HUES48 (cell line): ENCODE data around the gene NSRP1.
"Not testable (repeated sequence)": the region's sequence is repeated elsewhere in the genome, so short reads cannot be mapped to it uniquely, and the experiment has no call there.

ENCODE experiments used
- H3K27ac ChIP-seq: one replicate; pipeline ENCODE4 v1.7.0; 2013; ENCODE audit warnings: low read depth, low read length, inconsistent platforms
- H3K27me3 ChIP-seq: 2 replicates; pipeline ENCODE4 v1.6.1; 2013; ENCODE audit warnings: mild to moderate bottlenecking, low read length; ENCODE audit not compliant: control insufficient read depth, insufficient read depth
- H3K36me3 ChIP-seq: 2 replicates; pipeline ENCODE4 v1.6.1; 2013; ENCODE audit warnings: low read length; ENCODE audit not compliant: control insufficient read depth, insufficient read depth
- H3K4me1 ChIP-seq: 2 replicates; pipeline ENCODE4 v1.6.1; 2013; ENCODE audit warnings: mild to moderate bottlenecking, low read length; ENCODE audit not compliant: control insufficient read depth, insufficient read depth
- H3K4me3 ChIP-seq: 2 replicates; pipeline ENCODE4 v1.5.1; 2013; ENCODE audit warnings: mild to moderate bottlenecking, low read depth, low read length
- H3K9ac ChIP-seq: 2 replicates; pipeline ENCODE4 v1.6.1; 2013; ENCODE audit warnings: mild to moderate bottlenecking, low read depth, low read length, moderate library complexity
- H3K9me3 ChIP-seq: 2 replicates; pipeline ENCODE4 v1.6.1; 2013; ENCODE audit warnings: low read length; ENCODE audit not compliant: control insufficient read depth, insufficient read depth

The NSRP1 gene

GRCh38 chr17:30116661-30117551 is at the start of gene NSRP1:
Gene NSRP1, plus strand, starts transcription at chr17:30116816. Its CDS starts 28 bp downstream, at chr17:30116844.
- peak within 1 kb of the TSS; percentile 92 for H3K4me3 ChIP-seq
- no peaks in the 10 kb centered on the region for H3K27me3 ChIP-seq
- 0 out of 2 replicates have a peak, but pooled peaks cover 4% of the 10 kb centered on the region for H3K4me1 ChIP-seq
- H3K27ac ChIP-seq: peak within 1 kb of the TSS; percentile 94
- peaks cover 23% of the 10 kb centered on the region for H3K36me3 ChIP-seq
- H3K9ac ChIP-seq: peak within 1 kb of the TSS; percentile 99
- no peaks in the 10 kb centered on the region for H3K9me3 ChIP-seq

GRCh38 chr17:30068465-30068864 is 48.2 kb upstream of the NSRP1 start:
- H3K27ac ChIP-seq: no peak overlapping the region
- H3K4me1 ChIP-seq: no peaks in the 10 kb centered on the region
- no peaks in the 10 kb centered on the region for H3K36me3 ChIP-seq
- H3K4me3 ChIP-seq: no peak overlapping the region
- H3K9me3 ChIP-seq: no peaks in the 10 kb centered on the region
- no peaks in the 10 kb centered on the region for H3K27me3 ChIP-seq
- H3K9ac ChIP-seq: no peak overlapping the region

- Histone ChIP-seq H3K9ac (no peak overlapping the region), H3K27me3 (no peaks in the 10 kb centered on the region), H3K27ac (no peak overlapping the region), H3K4me3 (no peak overlapping the region), H3K36me3 (no peaks in the 10 kb centered on the region), H3K9me3 (no peaks in the 10 kb centered on the region), H3K4me1 (no peaks in the 10 kb centered on the region)
Measured at GRCh38 chr17:30074254-30074653, 42.4 kb upstream of the NSRP1 start.

GRCh38 chr17:30074730-30075129 is 41.9 kb upstream of the NSRP1 start:
- H3K27ac ChIP-seq: no peak overlapping the region
- H3K9ac ChIP-seq: no peak overlapping the region
- 0 out of 2 replicates have a peak, but pooled peaks cover under 1% of the 10 kb centered on the region for H3K27me3 ChIP-seq
- no peak overlapping the region for H3K4me3 ChIP-seq
- no peaks in the 10 kb centered on the region for H3K36me3 ChIP-seq
- H3K9me3 ChIP-seq: no peaks in the 10 kb centered on the region
- H3K4me1 ChIP-seq: no peaks in the 10 kb centered on the region

GRCh38 chr17:30082773-30083172 is 33.8 kb upstream of the NSRP1 start:
- Histone ChIP-seq H3K27me3 (peaks cover 4% of the 10 kb centered on the region; the same call in 1 of the 2 replicates), H3K36me3 (no peaks in the 10 kb centered on the region), H3K9me3 (no peaks in the 10 kb centered on the region), H3K9ac (no peak overlapping the region), H3K4me3 (no peak overlapping the region), H3K4me1 (no peaks in the 10 kb centered on the region), H3K27ac (no peak overlapping the region)

- H3K9me3 ChIP-seq: no peaks in the 10 kb centered on the region
- H3K4me1 ChIP-seq: no peaks in the 10 kb centered on the region
- H3K4me3 ChIP-seq: no peak overlapping the region
- H3K27me3 ChIP-seq: peaks cover 3% of the 10 kb centered on the region; the same call in 1 of the 2 replicates
- no peaks in the 10 kb centered on the region for H3K36me3 ChIP-seq
- H3K27ac ChIP-seq: no peak overlapping the region
- H3K9ac ChIP-seq: no peak overlapping the region
Measured at GRCh38 chr17:30084788-30085187, 31.8 kb upstream of the NSRP1 start.

- Histone ChIP-seq H3K9ac (no peak overlapping the region), H3K9me3 (no peaks in the 10 kb centered on the region), H3K27me3 (no peaks in the 10 kb centered on the region; the same call in 1 of the 2 replicates), H3K4me1 (no peaks in the 10 kb centered on the region), H3K4me3 (no peak overlapping the region), H3K36me3 (no peaks in the 10 kb centered on the region), H3K27ac (no peak overlapping the region)
Measured at GRCh38 chr17:30086896-30087295, 29.7 kb upstream of the NSRP1 start.

GRCh38 chr17:30087431-30087830 is 29.2 kb upstream of the NSRP1 start:
- H3K27me3 ChIP-seq, H3K9me3 ChIP-seq, H3K9ac ChIP-seq, H3K4me3 ChIP-seq, H3K27ac ChIP-seq, H3K4me1 ChIP-seq, H3K36me3 ChIP-seq: not testable (repeated sequence)

- H3K27ac ChIP-seq: no peak overlapping the region
- no peak overlapping the region for H3K4me3 ChIP-seq
Measured at GRCh38 chr17:30091121-30091670, 25.4 kb upstream of the NSRP1 start.

GRCh38 chr17:30091771-30092170 is 24.8 kb upstream of the NSRP1 start:
- Histone ChIP-seq H3K36me3 (no peaks in the 10 kb centered on the region), H3K27me3 (no peaks in the 10 kb centered on the region; the same call in 1 of the 2 replicates), H3K4me3 (no peak overlapping the region), H3K9ac (no peak overlapping the region), H3K4me1 (no peaks in the 10 kb centered on the region), H3K9me3 (no peaks in the 10 kb centered on the region), H3K27ac (no peak overlapping the region)

More at GRCh38 chr17:30091121-30091670, 25.4 kb upstream of the NSRP1 start:
- Histone ChIP-seq H3K4me1 (no peaks in the 10 kb centered on the region), H3K27me3 (no peaks in the 10 kb centered on the region; the same call in 1 of the 2 replicates), H3K9ac (no peak overlapping the region), H3K36me3 (no peaks in the 10 kb centered on the region), H3K9me3 (no peaks in the 10 kb centered on the region)

- H3K27me3 ChIP-seq: no peaks in the 10 kb centered on the region; the same call in 1 of the 2 replicates
- no peaks in the 10 kb centered on the region for H3K36me3 ChIP-seq
- H3K9me3 ChIP-seq: no peaks in the 10 kb centered on the region
- no peaks in the 10 kb centered on the region for H3K4me1 ChIP-seq
- no peak overlapping the region for H3K4me3 ChIP-seq
- no peak overlapping the region for H3K9ac ChIP-seq
- H3K27ac ChIP-seq: no peak overlapping the region
Measured at GRCh38 chr17:30092886-30093285, 23.7 kb upstream of the NSRP1 start.
